Measurements from ENCODE around the gene IQGAP1. TPM values are rescaled to one million over a fixed set of nuclear protein-coding genes. Genes with fewer than 3 reads are reported as not detected.

IQGAP1 gene
- total RNA-seq, 1 experiment from 2014 or later: 72.4 TPM

- H2BK20ac ChIP-seq (ENCODE audit: low read depth, low read length, poor library complexity, severe bottlenecking): no peak overlapping the region
- no peak overlapping the region for H3K23ac ChIP-seq (ENCODE audit: insufficient read length, low read depth, low read length)
- no peak overlapping the region for H2BK12ac ChIP-seq (ENCODE audit: insufficient read length, low read depth, low read length)
- Mint-ChIP-seq H3K4me1 (peaks cover 13 to 17% of the 10 kb centered on the region in 2 experiments), H3K27ac (peak overlapping the region in 1 of 3 experiments; percentile 51; a peak in 3 of 7 replicates), H3K9me3 (no peaks in the 10 kb centered on the region), H3K27me3 (ENCODE audit: low read depth) (no peaks in the 10 kb centered on the region), H3K4me3 (no peak overlapping the region), H3K36me3 (ENCODE audit: insufficient read depth in 1 of 3, low read depth in 3 of 3) (peaks cover 9 to 47% (median 44%) of the 10 kb centered on the region in 3 experiments; a peak in 6 of 7 replicates)
- no peak overlapping the region for H3K56ac ChIP-seq (ENCODE audit: insufficient read length, low read depth, low read length)
- no CpG with 5 or more reads among the region's 4 CpGs for WGBS (ENCODE audit: extremely low coverage, insufficient read length, low lambda C conversion rate)
- no peaks in the 10 kb centered on the region for H3K79me1 ChIP-seq (ENCODE audit: insufficient read depth, low read depth, low read length, poor library complexity, severe bottlenecking)
- H4K91ac ChIP-seq (ENCODE audit: insufficient read length, low read depth, low read length): no peak overlapping the region
- H4K5ac ChIP-seq (ENCODE audit: insufficient read length, low read depth, low read length): no peak overlapping the region
- H4K20me1 ChIP-seq (ENCODE audit: control insufficient read depth, insufficient read depth, insufficient read length): no peaks in the 10 kb centered on the region
- no peak overlapping the region for H2AK5ac ChIP-seq (ENCODE audit: insufficient read length, low read length)
- no peak overlapping the region for H3K4ac ChIP-seq (ENCODE audit: low read depth, low read length)
- no peaks in the 10 kb centered on the region for H3K79me2 ChIP-seq (ENCODE audit: insufficient read depth, low read length)
- H3K9me3 ChIP-seq (ENCODE audit: control insufficient read depth, low read depth, low read length): no peaks in the 10 kb centered on the region
- peaks cover 3% of the 10 kb centered on the region; the same call in 1 of the 2 replicates for H3K4me1 ChIP-seq (ENCODE audit: insufficient read depth, low read length)
- no peak overlapping the region for H3K18ac ChIP-seq (ENCODE audit: insufficient read length, low read depth, low read length)
- no peak overlapping the region for H3K27ac ChIP-seq (ENCODE audit: insufficient read length, low read depth, low read length)
- no peak overlapping the region for H3T11ph ChIP-seq (ENCODE audit: low read length)
- no peak overlapping the region for H2BK120ac ChIP-seq (ENCODE audit: low read depth, low read length, poor library complexity, severe bottlenecking)
- H3K9ac ChIP-seq (ENCODE audit: extremely low read depth, insufficient read length, low read length): no peak overlapping the region
- TF ChIP-seq CTCF (conservative IDR thresholded peaks at IDR 0.05): no peak
- H2AFZ ChIP-seq (ENCODE audit: low read length): no peak overlapping the region
- H3K14ac ChIP-seq (ENCODE audit: insufficient read depth, low read length): no peak overlapping the region
- H2BK5ac ChIP-seq (ENCODE audit: insufficient read length, low read length): no peak overlapping the region
- H3K4me2 ChIP-seq (ENCODE audit: insufficient read depth, insufficient read length, low read length): no peak overlapping the region
- H3K23me2 ChIP-seq (ENCODE audit: insufficient read length, low read depth, low read length, poor library complexity, severe bottlenecking): no peaks in the 10 kb centered on the region
- H3K27me3 ChIP-seq (ENCODE audit: insufficient read depth, low read length): no peaks in the 10 kb centered on the region
- no peak overlapping the region for H2BK15ac ChIP-seq (ENCODE audit: low read depth, low read length)
- DNase-seq: no peak
- no peak overlapping the region for H4K8ac ChIP-seq (replicated peaks; ENCODE audit: insufficient read length, low read depth, low read length)
These were observed 61.2 kb downstream of the IQGAP1 start for GRCh38 chr15:90449206-90449735.

All from H9 (cell line).